ENCODE results near the gene MTR.

DNA sequence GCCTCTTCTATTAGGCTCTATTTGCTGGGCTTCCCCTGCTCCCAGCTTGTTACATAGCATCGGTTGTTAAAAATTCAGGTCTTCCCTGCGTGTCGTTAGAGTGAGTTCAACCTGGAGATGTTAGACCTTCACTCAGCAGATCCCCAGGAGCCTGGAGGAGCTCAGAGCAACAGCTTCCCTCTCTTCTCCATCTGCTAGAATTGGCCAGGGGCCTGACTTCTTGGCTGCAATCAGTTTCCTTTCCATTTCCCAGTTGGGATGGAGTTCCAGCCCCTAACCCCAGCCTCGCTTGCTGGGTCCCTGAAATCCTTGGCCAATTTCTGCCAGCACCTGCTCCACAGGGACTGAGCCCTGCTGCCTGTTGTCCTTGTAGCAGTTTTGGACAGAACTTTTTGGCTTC, 153.3 kb downstream of the MTR start:
- TF ChIP-seq, protein P1, sequence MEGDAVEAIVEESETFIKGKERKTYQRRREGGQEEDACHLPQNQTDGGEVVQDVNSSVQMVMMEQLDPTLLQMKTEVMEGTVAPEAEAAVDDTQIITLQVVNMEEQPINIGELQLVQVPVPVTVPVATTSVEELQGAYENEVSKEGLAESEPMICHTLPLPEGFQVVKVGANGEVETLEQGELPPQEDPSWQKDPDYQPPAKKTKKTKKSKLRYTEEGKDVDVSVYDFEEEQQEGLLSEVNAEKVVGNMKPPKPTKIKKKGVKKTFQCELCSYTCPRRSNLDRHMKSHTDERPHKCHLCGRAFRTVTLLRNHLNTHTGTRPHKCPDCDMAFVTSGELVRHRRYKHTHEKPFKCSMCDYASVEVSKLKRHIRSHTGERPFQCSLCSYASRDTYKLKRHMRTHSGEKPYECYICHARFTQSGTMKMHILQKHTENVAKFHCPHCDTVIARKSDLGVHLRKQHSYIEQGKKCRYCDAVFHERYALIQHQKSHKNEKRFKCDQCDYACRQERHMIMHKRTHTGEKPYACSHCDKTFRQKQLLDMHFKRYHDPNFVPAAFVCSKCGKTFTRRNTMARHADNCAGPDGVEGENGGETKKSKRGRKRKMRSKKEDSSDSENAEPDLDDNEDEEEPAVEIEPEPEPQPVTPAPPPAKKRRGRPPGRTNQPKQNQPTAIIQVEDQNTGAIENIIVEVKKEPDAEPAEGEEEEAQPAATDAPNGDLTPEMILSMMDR (IDR thresholded peaks at IDR 0.05), result no peak
- no peak for TF ChIP-seq POLR2A (IDR thresholded peaks at IDR 0.05)
- no peak for TF ChIP-seq EP300 (IDR thresholded peaks at IDR 0.05)

Data from tibial nerve (tissue), 4 donors.